ENCODE data around the gene UBA6.

The UBA6 gene

GRCh38 chr4:67721770-67722597, 21.0 kb upstream of the UBA6 start:
- no peak for TF ChIP-seq GATA2 (IDR thresholded peaks at IDR 0.05; ENCODE audit: low read depth, low read length)
- TF ChIP-seq GATA3 (IDR thresholded peaks at IDR 0.05; ENCODE audit: low read depth, low read length) = no peak

DNA sequence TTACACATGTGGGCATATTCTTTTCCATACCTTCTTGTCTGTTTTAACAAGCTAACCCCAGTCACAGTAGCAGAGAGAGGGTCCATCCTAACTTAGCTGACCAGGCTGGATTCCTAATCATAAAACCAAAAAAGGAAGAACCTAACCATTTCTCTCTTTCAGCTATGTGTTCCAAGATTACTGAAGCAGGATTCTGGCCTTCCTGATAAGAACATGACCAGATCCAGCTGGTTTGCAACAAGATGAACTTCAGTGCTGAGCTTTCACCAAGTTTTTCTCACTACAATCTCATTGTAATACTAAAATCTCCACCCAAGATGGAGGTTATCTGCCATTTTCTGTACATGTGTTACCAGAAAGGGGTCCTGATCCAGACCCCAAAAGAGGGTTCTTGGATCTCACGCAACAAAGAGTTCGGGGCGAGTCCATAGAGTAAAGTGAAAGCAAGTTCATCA, 20.4 kb upstream of the UBA6 start:
- TF ChIP-seq GATA2 (IDR thresholded peaks at IDR 0.05; ENCODE audit: low read depth, low read length) (no peak), GATA3 (IDR thresholded peaks at IDR 0.05; ENCODE audit: low read depth, low read length) (no peak)

GRCh38 chr4:67719953-67720617, 19.1 kb upstream of the UBA6 start:
- TF ChIP-seq GATA3 (IDR thresholded peaks at IDR 0.05; ENCODE audit: low read depth, low read length) (no peak), GATA2 (IDR thresholded peaks at IDR 0.05; ENCODE audit: low read depth, low read length) (no peak)

DNA sequence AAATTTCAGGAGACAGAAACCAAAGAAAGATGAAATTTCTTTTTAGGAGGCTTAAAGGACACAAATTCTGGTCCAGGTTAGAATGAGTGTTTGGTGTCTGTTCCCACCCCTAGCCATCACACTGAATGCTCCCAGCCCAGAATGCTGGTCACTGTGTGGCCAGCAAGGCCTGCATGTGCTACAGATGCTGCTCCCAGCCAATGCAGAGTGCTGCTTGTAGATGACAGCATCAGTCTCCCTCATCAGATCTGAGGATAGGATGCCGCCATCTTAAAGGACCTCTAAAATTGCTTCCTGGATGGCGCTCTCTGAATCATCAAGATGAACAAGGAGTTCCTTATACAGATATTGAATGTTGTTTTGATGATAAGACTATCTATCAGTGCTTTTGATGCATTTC, 17.9 kb upstream of the UBA6 start:
- TF ChIP-seq GATA3 (IDR thresholded peaks at IDR 0.05; ENCODE audit: low read depth, low read length) (no peak), GATA2 (IDR thresholded peaks at IDR 0.05; ENCODE audit: low read depth, low read length) (no peak)

- TF ChIP-seq GATA2 (IDR thresholded peaks at IDR 0.05; ENCODE audit: low read depth, low read length) (no peak), GATA3 (IDR thresholded peaks at IDR 0.05; ENCODE audit: low read depth, low read length) (no peak)
Observed at GRCh38 chr4:67717586-67717985, 16.6 kb upstream of the UBA6 start.

DNA sequence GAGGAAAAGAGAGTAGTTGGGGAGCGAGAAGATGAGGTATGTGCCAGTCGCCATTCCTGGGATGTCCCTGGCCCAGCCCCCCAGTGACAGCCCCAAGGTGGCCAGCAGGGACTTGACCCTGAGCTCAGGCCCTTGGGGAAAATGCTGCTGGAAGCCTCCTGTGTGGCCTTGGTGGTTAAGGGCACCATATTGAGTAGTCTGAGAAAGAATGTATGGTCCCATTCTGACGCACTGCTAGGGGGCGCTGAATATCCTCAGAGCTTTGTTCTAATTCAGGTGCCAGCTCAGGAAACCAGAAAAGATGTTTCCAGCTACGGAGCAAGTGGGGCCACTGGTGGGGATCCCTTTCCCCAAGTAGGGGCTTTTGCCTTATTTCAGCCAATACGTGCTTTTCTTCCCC, 14.0 kb upstream of the UBA6 start:
- no peak for TF ChIP-seq GATA3 (IDR thresholded peaks at IDR 0.05; ENCODE audit: low read depth, low read length)
- TF ChIP-seq GATA2 (IDR thresholded peaks at IDR 0.05; ENCODE audit: low read depth, low read length) = no peak

- TF ChIP-seq GATA3 (IDR thresholded peaks at IDR 0.05; ENCODE audit: low read depth, low read length) (no peak), GATA2 (IDR thresholded peaks at IDR 0.05; ENCODE audit: low read depth, low read length) (no peak)
Observed at GRCh38 chr4:67714248-67714583, 13.3 kb upstream of the UBA6 start.

DNA sequence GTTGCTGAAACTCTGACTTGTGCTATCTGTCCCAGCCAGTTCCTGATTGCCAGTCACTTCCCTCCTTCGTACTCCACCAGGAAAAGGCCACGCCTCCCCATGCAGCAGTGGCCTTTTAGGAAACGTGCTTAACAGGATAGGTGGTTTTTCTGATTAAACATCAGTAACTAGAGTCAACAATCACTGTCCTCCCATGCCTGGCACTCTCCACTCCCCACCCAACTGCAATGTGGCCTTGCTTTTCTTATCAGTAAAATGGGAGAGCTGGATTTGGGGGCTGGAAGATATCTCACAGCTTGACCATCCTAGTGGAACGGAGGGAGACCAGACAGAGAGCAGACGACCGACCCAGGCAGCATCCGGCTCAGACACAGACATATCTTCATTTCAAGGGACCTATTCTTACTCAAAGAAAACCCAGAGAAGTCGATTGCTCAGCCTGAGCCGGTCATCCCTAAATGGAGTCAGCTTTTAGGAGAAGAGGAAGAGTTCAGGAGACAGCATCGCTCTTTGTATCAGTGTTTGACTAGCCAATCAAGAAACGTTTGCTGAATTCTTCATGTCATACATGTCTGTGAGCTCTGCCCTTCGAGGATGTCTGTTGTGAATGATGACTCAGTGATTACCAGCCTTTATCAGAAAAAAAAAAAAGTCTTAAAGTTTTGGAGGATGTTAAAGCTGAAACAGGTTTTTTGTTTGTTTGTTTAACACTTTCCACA, 12.7 kb upstream of the UBA6 start:
- TF ChIP-seq GATA2 (IDR thresholded peaks at IDR 0.05; ENCODE audit: low read depth, low read length) (no peak), GATA3 (IDR thresholded peaks at IDR 0.05; ENCODE audit: low read depth, low read length) (no peak)

- TF ChIP-seq GATA2 (IDR thresholded peaks at IDR 0.05; ENCODE audit: low read depth, low read length) (no peak), GATA3 (IDR thresholded peaks at IDR 0.05; ENCODE audit: low read depth, low read length) (no peak)
Observed at GRCh38 chr4:67712650-67713528, 11.9 kb upstream of the UBA6 start.

DNA sequence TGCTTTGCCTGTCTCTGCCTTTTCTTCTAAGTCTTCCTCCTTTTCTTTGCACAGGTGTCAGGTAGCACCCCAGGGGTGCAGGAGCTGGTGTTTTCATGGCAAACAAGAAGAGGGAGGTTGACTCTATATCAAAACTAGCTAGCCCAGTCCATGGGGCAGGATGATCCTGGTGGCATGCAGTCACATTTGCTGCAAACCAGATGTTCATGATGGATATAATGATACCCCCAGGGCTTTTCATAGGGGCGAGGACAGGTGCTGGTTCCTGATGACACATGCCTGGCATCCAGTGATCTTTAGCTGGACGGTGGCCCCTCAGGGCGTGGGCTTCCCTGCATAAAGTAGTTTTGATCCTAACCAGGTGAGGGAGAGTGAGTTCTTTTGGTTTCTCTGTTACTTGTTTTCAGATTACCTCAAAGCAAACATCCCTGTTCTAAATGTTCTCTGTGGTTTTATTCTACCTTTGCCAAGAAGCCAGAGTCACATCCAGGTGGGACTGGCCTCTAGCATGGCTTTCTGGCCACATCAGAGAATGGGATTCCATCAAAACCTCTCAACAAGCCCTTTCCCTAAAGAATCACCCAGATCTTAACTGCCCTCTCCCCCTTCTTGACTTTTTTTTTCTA, 11.2 kb upstream of the UBA6 start:
- TF ChIP-seq GATA2 (IDR thresholded peaks at IDR 0.05; ENCODE audit: low read depth, low read length) (no peak), GATA3 (IDR thresholded peaks at IDR 0.05; ENCODE audit: low read depth, low read length) (no peak)

DNA sequence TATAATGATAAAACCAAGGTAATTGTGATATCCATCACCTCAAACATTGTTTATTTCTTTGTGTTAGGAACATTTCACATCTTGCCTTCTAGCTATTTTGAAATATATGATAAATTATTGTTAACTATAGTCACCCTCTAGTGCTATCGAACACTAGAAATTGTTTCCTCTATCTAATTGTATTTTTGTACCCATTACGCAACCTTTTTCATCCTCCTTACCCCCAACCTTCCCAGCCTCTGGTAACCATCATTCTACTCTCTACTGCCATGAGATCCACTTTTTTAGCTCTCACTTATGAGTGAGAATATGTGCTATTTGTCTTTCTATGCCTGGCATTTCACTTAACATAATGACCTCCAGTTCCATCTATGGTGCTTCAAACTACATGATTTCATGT, 3.9 kb upstream of the UBA6 start:
- TF ChIP-seq GATA2 (IDR thresholded peaks at IDR 0.05; ENCODE audit: low read depth, low read length) (no peak), GATA3 (IDR thresholded peaks at IDR 0.05; ENCODE audit: low read depth, low read length) (no peak)

- TF ChIP-seq GATA2 (IDR thresholded peaks at IDR 0.05; ENCODE audit: low read depth, low read length) (no peak), GATA3 (IDR thresholded peaks at IDR 0.05; ENCODE audit: low read depth, low read length) (no peak)
Observed at GRCh38 chr4:67702166-67702565, 1.2 kb upstream of the UBA6 start.

GRCh38 chr4:67701517-67701850, 529 bp upstream of the UBA6 start:
- TF ChIP-seq GATA2 (IDR thresholded peaks at IDR 0.05; ENCODE audit: low read depth, low read length) (no peak), GATA3 (IDR thresholded peaks at IDR 0.05; ENCODE audit: low read depth, low read length) (no peak)

Data from SH-SY5Y (cell line).